Measurements from ENCODE around the gene ANO3. TPM values are rescaled to one million over a fixed set of nuclear protein-coding genes. Genes with fewer than 3 reads are reported as not detected.

Gene ANO3
- total RNA-seq, 4 donors from 2014 or later: 0.12 to 0.32 (median 0.19) TPM; not detected in 1

DNA sequence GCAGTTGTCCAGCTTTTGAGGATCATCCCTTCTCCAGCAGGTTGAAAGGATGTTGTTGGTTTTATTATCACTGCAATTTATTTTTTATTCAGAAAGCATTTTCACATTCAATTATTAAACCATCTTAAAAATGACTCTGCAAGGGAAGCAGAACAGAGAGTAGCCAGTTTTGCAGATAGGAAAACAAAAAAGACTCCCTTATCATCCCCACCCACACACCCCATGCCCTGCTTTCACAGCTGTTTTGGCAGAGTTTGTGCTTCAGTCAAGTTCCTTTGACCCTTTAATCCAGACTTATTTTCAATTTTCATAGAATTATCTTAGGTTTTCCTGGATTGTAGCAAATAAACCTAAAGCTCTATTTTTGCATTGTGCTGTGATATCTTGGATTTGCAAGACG lies 195.8 kb downstream of the ANO3 start:
- no peak for DNase-seq (ENCODE audit: low spot score in 2 of 2)
- no peak overlapping the region for H3K4me3 ChIP-seq (ENCODE audit: low read depth, poor library complexity, severe bottlenecking)
- intact Hi-C loops (cut with DNase I; ENCODE audit: low total_unique reads): no loop called here
- WGBS, 2 donors: 55 to 69% methylated on average over 1 of the region's 1 CpG
- no peak for TF ChIP-seq POLR2A (IDR thresholded peaks at IDR 0.05)
- TF ChIP-seq, protein P1, sequence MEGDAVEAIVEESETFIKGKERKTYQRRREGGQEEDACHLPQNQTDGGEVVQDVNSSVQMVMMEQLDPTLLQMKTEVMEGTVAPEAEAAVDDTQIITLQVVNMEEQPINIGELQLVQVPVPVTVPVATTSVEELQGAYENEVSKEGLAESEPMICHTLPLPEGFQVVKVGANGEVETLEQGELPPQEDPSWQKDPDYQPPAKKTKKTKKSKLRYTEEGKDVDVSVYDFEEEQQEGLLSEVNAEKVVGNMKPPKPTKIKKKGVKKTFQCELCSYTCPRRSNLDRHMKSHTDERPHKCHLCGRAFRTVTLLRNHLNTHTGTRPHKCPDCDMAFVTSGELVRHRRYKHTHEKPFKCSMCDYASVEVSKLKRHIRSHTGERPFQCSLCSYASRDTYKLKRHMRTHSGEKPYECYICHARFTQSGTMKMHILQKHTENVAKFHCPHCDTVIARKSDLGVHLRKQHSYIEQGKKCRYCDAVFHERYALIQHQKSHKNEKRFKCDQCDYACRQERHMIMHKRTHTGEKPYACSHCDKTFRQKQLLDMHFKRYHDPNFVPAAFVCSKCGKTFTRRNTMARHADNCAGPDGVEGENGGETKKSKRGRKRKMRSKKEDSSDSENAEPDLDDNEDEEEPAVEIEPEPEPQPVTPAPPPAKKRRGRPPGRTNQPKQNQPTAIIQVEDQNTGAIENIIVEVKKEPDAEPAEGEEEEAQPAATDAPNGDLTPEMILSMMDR (IDR thresholded peaks at IDR 0.05): no peak

DNA sequence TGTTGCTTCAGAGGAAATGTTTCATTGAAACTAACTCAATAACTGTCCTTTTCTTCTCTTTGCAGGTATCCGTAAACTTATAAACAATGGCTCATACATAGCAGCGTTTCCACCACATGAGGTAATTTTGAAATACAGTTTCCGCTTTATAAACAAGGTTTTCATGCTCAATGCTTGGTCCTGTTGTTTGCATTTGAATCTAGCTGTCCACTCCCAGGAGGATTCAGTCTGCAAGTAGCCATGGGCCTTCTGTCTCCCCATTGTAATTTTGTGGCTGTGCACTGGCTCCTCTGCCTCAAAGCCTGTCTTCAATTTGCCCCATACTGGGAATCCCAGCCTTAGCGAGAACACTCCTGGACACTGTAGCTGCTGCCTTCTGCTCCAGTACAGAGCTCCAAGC lies 205.4 kb downstream of the ANO3 start:
- DNase-seq (ENCODE audit: low spot score in 2 of 2): no peak
- TF ChIP-seq POLR2A (IDR thresholded peaks at IDR 0.05): no peak
- TF ChIP-seq, protein P1 (IDR thresholded peaks at IDR 0.05): no peak
- intact Hi-C loops (cut with DNase I; ENCODE audit: low total_unique reads): no loop called here
- no peak overlapping the region for H3K4me3 ChIP-seq (ENCODE audit: low read depth, poor library complexity, severe bottlenecking)
- 91 to 98% methylated on average over 4 of the region's 4 CpGs for WGBS, 2 donors

DNA sequence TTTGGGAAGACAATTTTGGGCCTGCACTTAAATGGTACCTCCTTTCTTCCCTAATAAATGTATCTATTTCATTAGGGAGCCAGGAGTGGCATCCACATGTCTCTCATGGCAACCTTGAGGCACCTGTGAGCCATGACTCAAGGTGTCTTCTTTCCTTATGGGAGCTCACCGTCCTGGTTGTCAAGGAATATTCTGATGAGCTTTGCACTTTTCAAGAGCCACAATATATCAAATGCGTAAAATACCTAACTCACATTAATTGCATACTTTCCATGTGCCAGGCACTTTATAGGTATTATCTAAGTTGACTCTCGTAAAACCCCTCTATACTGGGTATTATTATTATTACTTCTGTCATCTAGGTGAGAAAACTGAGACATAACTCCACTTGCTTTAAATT lies 207.6 kb downstream of the ANO3 start:
- 85 to 93% methylated on average over 3 of the region's 3 CpGs for WGBS, 2 donors
- TF ChIP-seq, protein P1 (IDR thresholded peaks at IDR 0.05): no peak
- no peak for TF ChIP-seq POLR2A (IDR thresholded peaks at IDR 0.05)
- DNase-seq (ENCODE audit: low spot score in 2 of 2): no peak
- intact Hi-C loops (cut with DNase I; ENCODE audit: low total_unique reads): no loop called here
- no peak overlapping the region for H3K4me3 ChIP-seq (ENCODE audit: low read depth, poor library complexity, severe bottlenecking)

DNA sequence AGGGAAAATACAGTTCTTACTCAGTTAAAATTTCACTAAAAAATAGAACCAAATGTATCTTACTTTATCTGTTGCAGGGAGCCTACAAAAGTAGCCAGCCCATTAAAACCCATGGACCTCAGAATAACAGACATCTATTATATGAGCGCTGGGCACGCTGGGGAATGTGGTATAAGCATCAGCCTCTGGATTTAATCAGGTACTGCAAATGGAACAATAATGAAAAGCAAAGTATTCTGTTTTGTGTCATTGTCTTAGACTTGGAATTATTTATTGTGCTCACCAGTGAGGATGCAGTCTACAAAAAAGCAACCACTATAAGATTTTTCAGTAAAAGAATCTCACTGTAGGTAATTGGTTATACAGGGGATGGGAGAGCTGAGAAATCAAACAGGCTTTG lies 209.9 kb downstream of the ANO3 start:
- no peak for DNase-seq (ENCODE audit: low spot score in 2 of 2)
- intact Hi-C loops (cut with DNase I; ENCODE audit: low total_unique reads): no loop called here
- WGBS, 2 donors: 67 to 81% methylated on average over 2 of the region's 2 CpGs
- TF ChIP-seq POLR2A (IDR thresholded peaks at IDR 0.05): no peak
- TF ChIP-seq, protein P1 (IDR thresholded peaks at IDR 0.05): no peak
- no peak overlapping the region for H3K4me3 ChIP-seq (ENCODE audit: low read depth, poor library complexity, severe bottlenecking)

DNA sequence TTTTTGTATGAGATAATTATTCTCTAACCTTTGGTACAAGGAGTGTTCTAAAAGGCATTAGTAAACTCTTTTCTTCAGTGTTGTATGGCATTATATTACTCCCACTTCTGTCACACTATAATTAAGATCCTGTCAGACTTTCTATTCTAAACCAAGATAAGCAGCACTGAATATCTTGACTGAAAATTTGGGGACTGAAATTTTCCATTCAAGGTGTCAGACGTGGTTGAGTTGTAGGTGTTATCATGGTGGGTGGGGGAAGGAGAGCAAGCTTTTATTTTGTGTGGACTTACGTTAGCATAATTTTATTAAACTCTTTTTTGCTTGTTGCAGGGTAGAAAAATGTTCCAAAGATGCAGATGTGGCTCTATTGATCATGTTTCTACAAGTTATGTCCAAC lies 217.2 kb downstream of the ANO3 start:
- TF ChIP-seq, protein P1 (IDR thresholded peaks at IDR 0.05): no peak
- TF ChIP-seq POLR2A (IDR thresholded peaks at IDR 0.05): no peak
- intact Hi-C loops (cut with DNase I; ENCODE audit: low total_unique reads): no loop called here
- no peak overlapping the region for H3K4me3 ChIP-seq (ENCODE audit: low read depth, poor library complexity, severe bottlenecking)
- 43 to 48% methylated on average over 2 of the region's 2 CpGs for WGBS, 2 donors
- no peak for DNase-seq (ENCODE audit: low spot score in 2 of 2)

DNA sequence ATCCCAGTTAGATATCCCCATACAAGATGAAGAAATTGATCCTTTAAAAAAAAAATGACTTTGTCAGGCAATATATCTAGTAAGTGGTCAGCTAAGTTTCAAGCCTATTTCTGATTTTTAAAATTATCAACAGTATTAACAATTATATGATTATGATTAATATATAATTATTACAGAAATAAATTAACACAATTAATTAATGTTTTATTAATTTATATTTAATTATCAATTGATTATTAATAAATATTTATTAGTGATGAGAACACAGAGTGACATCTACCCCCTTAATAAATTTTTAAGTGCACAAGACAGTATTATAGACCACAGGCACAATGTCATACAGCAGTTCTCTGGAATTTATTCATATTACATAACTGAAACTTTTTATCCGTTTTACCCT lies 218.1 kb downstream of the ANO3 start:
- TF ChIP-seq, protein P1 (IDR thresholded peaks at IDR 0.05): no peak
- no peak for TF ChIP-seq POLR2A (IDR thresholded peaks at IDR 0.05)
- no peak for DNase-seq (ENCODE audit: low spot score in 2 of 2)
- WGBS, 2 donors: 66 to 85% methylated on average over 1 of the region's 1 CpG

More for the DNA sequence above, 218.1 kb downstream of the ANO3 start:
- intact Hi-C loops (cut with DNase I; ENCODE audit: low total_unique reads): no loop called here
- no peak overlapping the region for H3K4me3 ChIP-seq (ENCODE audit: low read depth, poor library complexity, severe bottlenecking)
